AG20443 (cell line): ENCODE results near the gene NR1D2.

ENCODE experiments used
- DNase-seq: peaks from one replicate; pipeline ENCODE4 v3.0.0; 2012; ENCODE audit warnings: low spot score, mixed read lengths

Gene NR1D2

GRCh38 chr3:23931597-23931996, 13.5 kb upstream of the NR1D2 start:
- DNase-seq = no peak

- no peak for DNase-seq
These were observed 12.5 kb upstream of the NR1D2 start for GRCh38 chr3:23932571-23932970.

GRCh38 chr3:23934253-23934652, 10.8 kb upstream of the NR1D2 start:
- no peak for DNase-seq

GRCh38 chr3:23937296-23937695, 7.8 kb upstream of the NR1D2 start:
- no peak for DNase-seq

GRCh38 chr3:23938688-23939087, 6.4 kb upstream of the NR1D2 start:
- no peak for DNase-seq

GRCh38 chr3:23940775-23941174, 4.3 kb upstream of the NR1D2 start:
- DNase-seq = no peak

- DNase-seq = no peak
These were observed 3.6 kb upstream of the NR1D2 start for GRCh38 chr3:23941440-23941839.

- no peak for DNase-seq
These were observed 2.5 kb upstream of the NR1D2 start for GRCh38 chr3:23942546-23942945.

GRCh38 chr3:23944007-23944783, 891 bp upstream of the NR1D2 start:
- no peak for DNase-seq

- DNase-seq = no peak
These were observed 502 bp downstream of the NR1D2 start for GRCh38 chr3:23945663-23945912.

- peak; percentile 99 for DNase-seq
These were observed 1.0 kb downstream of the NR1D2 start for GRCh38 chr3:23945913-23946687.

GRCh38 chr3:23948761-23949160, 3.7 kb downstream of the NR1D2 start:
- DNase-seq = no peak

GRCh38 chr3:23949784-23950183, 4.7 kb downstream of the NR1D2 start:
- no peak for DNase-seq

- DNase-seq = no peak
These were observed 5.2 kb downstream of the NR1D2 start for GRCh38 chr3:23950293-23950692.

- DNase-seq = no peak
These were observed 7.6 kb downstream of the NR1D2 start for GRCh38 chr3:23952646-23953045.

GRCh38 chr3:23953523-23953922, 8.4 kb downstream of the NR1D2 start:
- no peak for DNase-seq

- no peak for DNase-seq
These were observed 9.1 kb downstream of the NR1D2 start for GRCh38 chr3:23954144-23954543.

GRCh38 chr3:23956701-23957100, 11.6 kb downstream of the NR1D2 start:
- DNase-seq = no peak

GRCh38 chr3:23959135-23959900, 14.2 kb downstream of the NR1D2 start:
- DNase-seq = peak; percentile 56

- DNase-seq = no peak
These were observed 15.6 kb downstream of the NR1D2 start for GRCh38 chr3:23960649-23961048.

GRCh38 chr3:23961066-23961465, 16.0 kb downstream of the NR1D2 start:
- no peak for DNase-seq

GRCh38 chr3:23961913-23962312, 16.8 kb downstream of the NR1D2 start:
- no peak for DNase-seq
